Activated T-helper 1 cell treated with anti-CD3 and anti-CD28 coated beads, Interleukin-12 subunit alpha, Interleukin-12 subunit beta, Interleukin-2, Interleukin-4 antibody, amounts not matched to agents 30 ng/mL and 10 ng/mL and 1 ng/mL, durations not matched to agents 14 hours and 24 hours and 36 hours (primary cell): Measurements from ENCODE around the gene CTNND2. TPM values are rescaled to one million over a fixed set of nuclear protein-coding genes. Genes with fewer than 3 reads are reported as not detected.
"Not testable (repeated sequence)": the region's sequence is repeated elsewhere in the genome, so short reads cannot be mapped to it uniquely, and the experiment has no call there.

Experiments used
- DNase-seq: peaks from one replicate; pipeline ENCODE4 v3.0.0; 2021; ENCODE audit warnings: low spot score
- H3K27ac Mint-ChIP-seq: one replicate; pipeline ENCODE4 v1.8.0; 2021; ENCODE audit warnings: mild to moderate bottlenecking, mixed read lengths
- H3K27me3 Mint-ChIP-seq: one replicate; pipeline ENCODE4 v1.8.0; 2022; ENCODE audit warnings: mild to moderate bottlenecking, moderate library complexity, mixed read lengths; ENCODE audit not compliant: insufficient read depth
- H3K36me3 Mint-ChIP-seq: one replicate; pipeline ENCODE4 v1.8.0; 2021; ENCODE audit warnings: low read depth, mixed read lengths
- H3K4me1 Mint-ChIP-seq: one replicate; pipeline ENCODE4 v1.8.0; 2021; ENCODE audit warnings: low read depth, mixed read lengths
- H3K4me3 Mint-ChIP-seq: one replicate; pipeline ENCODE4 v1.8.0; 2021; ENCODE audit warnings: mild to moderate bottlenecking, moderate library complexity, mixed read lengths
- H3K9me3 Mint-ChIP-seq: one replicate; pipeline ENCODE4 v1.8.0; 2021; ENCODE audit warnings: mixed read lengths
- intact Hi-C: fragments of 100-400 bp; cut with micrococcal nuclease; formaldehyde crosslinking; loops from one replicate; pipeline ENCODE4 v1.15.1; 2024
- total RNA-seq: library from RNA; stranded (reverse); gene quantifications from 2 replicates; pipeline ENCODE4 v1.2.3, GENCODE V29; 2022

Gene CTNND2
- total RNA-seq, 1 donor from 2014 or later: not detected

GRCh38 chr5:11415751-11416150 lies 488.5 kb downstream of the CTNND2 start:
- peaks cover 7% of the 10 kb centered on the region for H3K9me3 Mint-ChIP-seq

GRCh38 chr5:11414732-11415131 lies 489.5 kb downstream of the CTNND2 start:
- H3K4me1 Mint-ChIP-seq, H3K27ac Mint-ChIP-seq, H3K36me3 Mint-ChIP-seq, H3K9me3 Mint-ChIP-seq, H3K4me3 Mint-ChIP-seq, DNase-seq, H3K27me3 Mint-ChIP-seq, intact Hi-C loops: not testable (repeated sequence)

More at GRCh38 chr5:11415751-11416150, 488.5 kb downstream of the CTNND2 start:
- DNase-seq: no peak
- intact Hi-C loops: no loop called here
- Mint-ChIP-seq H3K36me3 (no peaks in the 10 kb centered on the region), H3K4me1 (no peaks in the 10 kb centered on the region), H3K27ac (no peak overlapping the region), H3K4me3 (no peak overlapping the region), H3K27me3 (no peaks in the 10 kb centered on the region)

GRCh38 chr5:11411621-11412020 lies 492.6 kb downstream of the CTNND2 start:
- Mint-ChIP-seq H3K27ac (no peak overlapping the region), H3K27me3 (no peaks in the 10 kb centered on the region), H3K9me3 (peaks cover 7% of the 10 kb centered on the region), H3K4me1 (no peaks in the 10 kb centered on the region), H3K4me3 (no peak overlapping the region), H3K36me3 (no peaks in the 10 kb centered on the region)
- intact Hi-C loops: no loop called here
- no peak for DNase-seq

GRCh38 chr5:11407556-11408145 lies 496.6 kb downstream of the CTNND2 start:
- Mint-ChIP-seq H3K27ac (no peak overlapping the region), H3K4me3 (no peak overlapping the region), H3K36me3 (no peaks in the 10 kb centered on the region), H3K4me1 (no peaks in the 10 kb centered on the region), H3K9me3 (no peaks in the 10 kb centered on the region), H3K27me3 (no peaks in the 10 kb centered on the region)
- no peak for DNase-seq
- intact Hi-C loops: no loop called here

- Mint-ChIP-seq H3K27ac (no peak overlapping the region), H3K36me3 (no peaks in the 10 kb centered on the region), H3K27me3 (no peaks in the 10 kb centered on the region), H3K4me3 (no peak overlapping the region), H3K9me3 (no peaks in the 10 kb centered on the region), H3K4me1 (no peaks in the 10 kb centered on the region)
- intact Hi-C loops: no loop called here
- DNase-seq: no peak
Measured at GRCh38 chr5:11400316-11400715, 503.9 kb downstream of the CTNND2 start.

GRCh38 chr5:11398728-11399127 lies 505.5 kb downstream of the CTNND2 start:
- intact Hi-C loops: no loop called here
- Mint-ChIP-seq H3K27ac (no peak overlapping the region), H3K4me1 (no peaks in the 10 kb centered on the region), H3K4me3 (no peak overlapping the region), H3K9me3 (no peaks in the 10 kb centered on the region), H3K36me3 (no peaks in the 10 kb centered on the region), H3K27me3 (no peaks in the 10 kb centered on the region)
- DNase-seq: no peak

GRCh38 chr5:11397549-11397948 lies 506.7 kb downstream of the CTNND2 start:
- Mint-ChIP-seq H3K4me1 (no peaks in the 10 kb centered on the region), H3K4me3 (no peak overlapping the region), H3K27me3 (no peaks in the 10 kb centered on the region), H3K36me3 (no peaks in the 10 kb centered on the region), H3K9me3 (no peaks in the 10 kb centered on the region), H3K27ac (no peak overlapping the region)
- DNase-seq: no peak
- intact Hi-C loops: no loop called here

- intact Hi-C loops: no loop called here
- no peak overlapping the region for H3K4me3 Mint-ChIP-seq
- no peaks in the 10 kb centered on the region for H3K9me3 Mint-ChIP-seq
- no peaks in the 10 kb centered on the region for H3K4me1 Mint-ChIP-seq
- no peak for DNase-seq
- no peaks in the 10 kb centered on the region for H3K27me3 Mint-ChIP-seq
- H3K27ac Mint-ChIP-seq: no peak overlapping the region
- no peaks in the 10 kb centered on the region for H3K36me3 Mint-ChIP-seq
Measured at GRCh38 chr5:11396917-11397316, 507.3 kb downstream of the CTNND2 start.

GRCh38 chr5:11394933-11395332 lies 509.3 kb downstream of the CTNND2 start:
- no peak for DNase-seq
- Mint-ChIP-seq H3K27ac (no peak overlapping the region), H3K27me3 (no peaks in the 10 kb centered on the region)

GRCh38 chr5:11390291-11390767 lies 513.9 kb downstream of the CTNND2 start:
- no peak for DNase-seq
- intact Hi-C loops: no loop called here
- H3K27me3 Mint-ChIP-seq: peaks cover 16% of the 10 kb centered on the region
- H3K9me3 Mint-ChIP-seq: no peaks in the 10 kb centered on the region
- no peaks in the 10 kb centered on the region for H3K4me1 Mint-ChIP-seq
- H3K36me3 Mint-ChIP-seq: no peaks in the 10 kb centered on the region
- H3K4me3 Mint-ChIP-seq: no peak overlapping the region
- H3K27ac Mint-ChIP-seq: no peak overlapping the region

More at GRCh38 chr5:11394933-11395332, 509.3 kb downstream of the CTNND2 start:
- Mint-ChIP-seq H3K4me1 (no peaks in the 10 kb centered on the region), H3K9me3 (no peaks in the 10 kb centered on the region), H3K4me3 (no peak overlapping the region), H3K36me3 (no peaks in the 10 kb centered on the region)
- intact Hi-C loops: no loop called here

GRCh38 chr5:11387382-11387781 lies 516.9 kb downstream of the CTNND2 start:
- Mint-ChIP-seq H3K4me1 (no peaks in the 10 kb centered on the region), H3K27ac (no peak overlapping the region), H3K4me3 (no peak overlapping the region), H3K9me3 (no peaks in the 10 kb centered on the region), H3K36me3 (no peaks in the 10 kb centered on the region), H3K27me3 (peaks cover 33% of the 10 kb centered on the region)
- no peak for DNase-seq
- intact Hi-C loops: no loop called here

GRCh38 chr5:11386398-11386797 lies 517.8 kb downstream of the CTNND2 start:
- Mint-ChIP-seq H3K4me1 (no peaks in the 10 kb centered on the region), H3K4me3 (no peak overlapping the region), H3K27me3 (peaks cover 33% of the 10 kb centered on the region), H3K9me3 (no peaks in the 10 kb centered on the region), H3K36me3 (no peaks in the 10 kb centered on the region), H3K27ac (no peak overlapping the region)
- no peak for DNase-seq
- intact Hi-C loops: no loop called here

GRCh38 chr5:11385901-11386293 lies 518.3 kb downstream of the CTNND2 start:
- H3K27me3 Mint-ChIP-seq: peaks cover 33% of the 10 kb centered on the region
- no peaks in the 10 kb centered on the region for H3K36me3 Mint-ChIP-seq
- H3K9me3 Mint-ChIP-seq: no peaks in the 10 kb centered on the region
- no peak overlapping the region for H3K27ac Mint-ChIP-seq
- intact Hi-C loops: no loop called here
- no peak for DNase-seq
- no peaks in the 10 kb centered on the region for H3K4me1 Mint-ChIP-seq
- H3K4me3 Mint-ChIP-seq: no peak overlapping the region
